ENCODE data around the gene SYNC. TPM values are rescaled to one million over a fixed set of nuclear protein-coding genes. Genes with fewer than 3 reads are reported as not detected.

SYNC gene
- total and polyA plus RNA-seq, 2 experiments from 2014 or later: 6.8 to 9.0 TPM

- no peaks in the 10 kb centered on the region for H3K9me2 ChIP-seq (replicated peaks; ENCODE audit: insufficient read depth)
- no peaks in the 10 kb centered on the region for H3K27me3 ChIP-seq
- peaks cover 2% of the 10 kb centered on the region for H3K4me1 ChIP-seq (ENCODE audit: insufficient read depth)
- no peak overlapping the region for H3K27ac ChIP-seq
- no peak overlapping the region for H3K4me2 ChIP-seq
- TF ChIP-seq, protein P1, sequence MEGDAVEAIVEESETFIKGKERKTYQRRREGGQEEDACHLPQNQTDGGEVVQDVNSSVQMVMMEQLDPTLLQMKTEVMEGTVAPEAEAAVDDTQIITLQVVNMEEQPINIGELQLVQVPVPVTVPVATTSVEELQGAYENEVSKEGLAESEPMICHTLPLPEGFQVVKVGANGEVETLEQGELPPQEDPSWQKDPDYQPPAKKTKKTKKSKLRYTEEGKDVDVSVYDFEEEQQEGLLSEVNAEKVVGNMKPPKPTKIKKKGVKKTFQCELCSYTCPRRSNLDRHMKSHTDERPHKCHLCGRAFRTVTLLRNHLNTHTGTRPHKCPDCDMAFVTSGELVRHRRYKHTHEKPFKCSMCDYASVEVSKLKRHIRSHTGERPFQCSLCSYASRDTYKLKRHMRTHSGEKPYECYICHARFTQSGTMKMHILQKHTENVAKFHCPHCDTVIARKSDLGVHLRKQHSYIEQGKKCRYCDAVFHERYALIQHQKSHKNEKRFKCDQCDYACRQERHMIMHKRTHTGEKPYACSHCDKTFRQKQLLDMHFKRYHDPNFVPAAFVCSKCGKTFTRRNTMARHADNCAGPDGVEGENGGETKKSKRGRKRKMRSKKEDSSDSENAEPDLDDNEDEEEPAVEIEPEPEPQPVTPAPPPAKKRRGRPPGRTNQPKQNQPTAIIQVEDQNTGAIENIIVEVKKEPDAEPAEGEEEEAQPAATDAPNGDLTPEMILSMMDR (IDR thresholded peaks at IDR 0.05; ENCODE audit: poor library complexity): no peak
- TF ChIP-seq EZH2phosphoT487 (IDR thresholded peaks at IDR 0.05; ENCODE audit: low read depth, severe bottlenecking, unreplicated experiment) (no peak), EZH2 (IDR thresholded peaks at IDR 0.05; ENCODE audit: borderline replicate concordance) (no peak)
- H3K4me3 ChIP-seq: no peak overlapping the region
- no peak for DNase-seq (ENCODE audit: low spot score)
- 93% methylated on average over 2 of the region's 2 CpGs for WGBS (ENCODE audit: low lambda C conversion rate, missing lambda C conversion rate)
- no peak overlapping the region for H2AFZ ChIP-seq
- H4K20me1 ChIP-seq (ENCODE audit: insufficient read depth, poor library complexity, severe bottlenecking): no peaks in the 10 kb centered on the region
- H3K9me3 ChIP-seq (ENCODE audit: low read depth): no peaks in the 10 kb centered on the region
- H3K36me3 ChIP-seq (replicated peaks; ENCODE audit: insufficient read depth, low read depth): no peaks in the 10 kb centered on the region
- H3K79me2 ChIP-seq: no peaks in the 10 kb centered on the region
Observed at GRCh38 chr1:32709075-32709474, 6.5 kb upstream of the SYNC start.

DNA sequence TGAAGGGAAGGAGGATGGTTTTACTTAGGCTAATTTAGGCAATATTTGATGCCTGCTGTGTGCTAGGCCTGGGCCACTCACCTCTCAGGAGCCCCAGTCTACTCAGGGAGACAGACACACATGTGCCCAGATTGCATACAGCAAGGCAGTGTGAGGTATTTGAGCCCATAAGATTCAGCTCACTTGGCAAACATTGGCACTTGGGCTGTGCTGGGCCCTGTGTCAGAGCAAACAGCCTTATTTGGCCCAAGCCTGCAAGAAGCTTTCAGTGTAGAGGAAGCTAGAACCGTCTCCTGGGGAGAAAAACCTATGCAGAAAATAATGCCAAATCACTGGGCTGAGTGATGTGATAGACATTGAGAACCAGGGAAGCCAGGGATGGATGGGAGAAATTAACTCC lies 3.9 kb upstream of the SYNC start:
- WGBS (ENCODE audit: low lambda C conversion rate, missing lambda C conversion rate): 85% methylated on average over 1 of the region's 1 CpG
- H3K36me3 ChIP-seq (replicated peaks; ENCODE audit: insufficient read depth, low read depth): no peaks in the 10 kb centered on the region

DNA sequence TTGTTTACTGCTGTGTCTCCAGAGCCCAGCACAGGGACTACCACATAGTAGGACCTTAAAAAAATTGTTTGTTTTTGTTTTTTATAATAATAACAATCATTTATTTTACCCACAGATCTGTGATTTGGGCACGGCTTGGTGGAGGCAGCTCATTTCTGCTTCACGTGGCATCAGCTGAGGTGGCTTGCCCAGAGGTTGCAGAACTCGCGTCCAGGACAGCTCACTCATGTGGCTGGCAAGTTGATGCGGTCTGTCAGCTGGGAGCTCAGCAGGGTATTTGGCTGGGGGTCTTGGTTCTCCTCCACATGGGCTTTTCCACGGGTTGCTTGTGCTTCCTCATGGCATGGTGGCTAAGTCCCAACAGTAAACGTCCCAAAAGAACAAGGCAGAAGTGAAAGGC lies 2.9 kb upstream of the SYNC start:
- H2AFZ ChIP-seq: no peak overlapping the region
- no peaks in the 10 kb centered on the region for H3K27me3 ChIP-seq
- no peak for DNase-seq (ENCODE audit: low spot score)
- no peaks in the 10 kb centered on the region for H3K79me2 ChIP-seq
- WGBS (ENCODE audit: low lambda C conversion rate, missing lambda C conversion rate): 93% methylated on average over 7 of the region's 7 CpGs
- no peaks in the 10 kb centered on the region for H4K20me1 ChIP-seq (ENCODE audit: insufficient read depth, poor library complexity, severe bottlenecking)
- H3K27ac ChIP-seq: no peak overlapping the region
- peaks cover 33% of the 10 kb centered on the region for H3K4me1 ChIP-seq (ENCODE audit: insufficient read depth)
- H3K9me3 ChIP-seq (ENCODE audit: low read depth): no peaks in the 10 kb centered on the region
- no peak overlapping the region for H3K4me2 ChIP-seq
- TF ChIP-seq, protein P1 (IDR thresholded peaks at IDR 0.05; ENCODE audit: poor library complexity): no peak
- no peak for TF ChIP-seq EZH2 (IDR thresholded peaks at IDR 0.05; ENCODE audit: borderline replicate concordance)
- no peak for TF ChIP-seq EZH2phosphoT487 (IDR thresholded peaks at IDR 0.05; ENCODE audit: low read depth, severe bottlenecking, unreplicated experiment)
- H3K36me3 ChIP-seq (replicated peaks; ENCODE audit: insufficient read depth, low read depth): no peaks in the 10 kb centered on the region
- H3K9me2 ChIP-seq (replicated peaks; ENCODE audit: insufficient read depth): no peaks in the 10 kb centered on the region
- H3K4me3 ChIP-seq: no peak overlapping the region

More for the DNA sequence above, 3.9 kb upstream of the SYNC start:
- no peaks in the 10 kb centered on the region for H3K27me3 ChIP-seq
- no peak overlapping the region for H3K4me3 ChIP-seq
- H3K4me2 ChIP-seq: no peak overlapping the region
- H3K9me2 ChIP-seq (replicated peaks; ENCODE audit: insufficient read depth): no peaks in the 10 kb centered on the region
- TF ChIP-seq EZH2phosphoT487 (IDR thresholded peaks at IDR 0.05; ENCODE audit: low read depth, severe bottlenecking, unreplicated experiment) (no peak), EZH2 (IDR thresholded peaks at IDR 0.05; ENCODE audit: borderline replicate concordance) (no peak)
- TF ChIP-seq, protein P1 (IDR thresholded peaks at IDR 0.05; ENCODE audit: poor library complexity): no peak
- H2AFZ ChIP-seq: no peak overlapping the region
- H3K4me1 ChIP-seq (ENCODE audit: insufficient read depth): peaks cover 25% of the 10 kb centered on the region
- no peak overlapping the region for H3K27ac ChIP-seq
- H3K79me2 ChIP-seq: no peaks in the 10 kb centered on the region
- no peaks in the 10 kb centered on the region for H4K20me1 ChIP-seq (ENCODE audit: insufficient read depth, poor library complexity, severe bottlenecking)
- no peaks in the 10 kb centered on the region for H3K9me3 ChIP-seq (ENCODE audit: low read depth)
- no peak for DNase-seq (ENCODE audit: low spot score)
